HepG2 (cell line): Measurements from ENCODE around the gene ICAM2. TPM values are rescaled to one million over a fixed set of nuclear protein-coding genes. Genes with fewer than 3 reads are reported as not detected.

Source experiments
- ATF7 ChIP-seq, 2 experiments: fragments of 450-650 bp in 1 of 2; sonication (generic) in 1 of 2; formaldehyde crosslinking in 1 of 2; IDR thresholded peaks; 2 replicates each; pipeline versions ENCODE4 v1.4.0 to v1.6.1; 2016 to 2020; ENCODE audit warnings: antibody characterized with exemption in 1 of 2, mild to moderate bottlenecking in 1 of 2, missing genetic modification reagents in 1 of 2
- BORCS8-MEF2B ChIP-seq: sonication (generic); formaldehyde crosslinking; IDR thresholded peaks from 2 replicates; pipeline ENCODE4 v1.8.0; 2022; ENCODE audit warnings: mild to moderate bottlenecking, missing genetic modification reagents
- CEBPG ChIP-seq: IDR thresholded peaks from 2 replicates; pipeline ENCODE4 v1.6.1; 2016
- ERF ChIP-seq: IDR thresholded peaks from 2 replicates; pipeline ENCODE4 v1.6.1; 2018; ENCODE audit warnings: missing biosample characterization, missing genetic modification reagents
- NONO ChIP-seq, 2 experiments: fragments of 450-650 bp in 1 of 2; sonication (generic) in 1 of 2; formaldehyde crosslinking in 1 of 2; IDR thresholded peaks in 1 of 2; conservative IDR thresholded peaks in 1 of 2; 2 replicates each; pipeline versions ENCODE4 v1.6.1 to v1.8.0; 2017 to 2022; ENCODE audit warnings: mild to moderate bottlenecking in 1 of 2, missing genetic modification reagents in 1 of 2, moderate library complexity in 1 of 2
- SAP130 ChIP-seq: IDR thresholded peaks from 2 replicates; pipeline ENCODE4 v1.6.1; 2016; ENCODE audit warnings: low read depth
- SP4 ChIP-seq: sonication (generic); formaldehyde crosslinking; IDR thresholded peaks from 2 replicates; pipeline ENCODE4 v1.8.1; 2023; ENCODE audit warnings: mild to moderate bottlenecking, missing genetic modification reagents
- THAP11 ChIP-seq: IDR thresholded peaks from 2 replicates; pipeline ENCODE4 v1.6.1; 2016; ENCODE audit warnings: missing biosample characterization, missing genetic modification reagents
- ZBTB38 ChIP-seq: sonication (generic); formaldehyde crosslinking; IDR thresholded peaks from 2 replicates; pipeline ENCODE4 v1.5.1; 2020; ENCODE audit warnings: mild to moderate bottlenecking, missing genetic modification reagents
- ZFYVE20 ChIP-seq: sonication (generic); formaldehyde crosslinking; IDR thresholded peaks from 2 replicates; pipeline ENCODE4 v1.8.0; 2023; ENCODE audit warnings: low read depth, mild to moderate bottlenecking, moderate library complexity, missing genetic modification reagents, borderline replicate concordance
- ZNF263 ChIP-seq: sonication (generic); formaldehyde crosslinking; IDR thresholded peaks from 2 replicates; pipeline ENCODE4 v1.4.0; 2020; ENCODE audit warnings: missing genetic modification reagents
- ZNF274 ChIP-seq: sonication (generic); formaldehyde crosslinking; IDR thresholded peaks from 2 replicates; pipeline ENCODE4 v1.5.1; 2020; ENCODE audit warnings: mild to moderate bottlenecking, missing genetic modification reagents
- ZNF33A ChIP-seq: sonication (generic); formaldehyde crosslinking; IDR thresholded peaks from 2 replicates; pipeline ENCODE4 v1.5.1; 2020; ENCODE audit warnings: missing genetic modification reagents, mild to moderate bottlenecking, moderate library complexity, borderline replicate concordance
- ZNF44 ChIP-seq: sonication (generic); formaldehyde crosslinking; IDR thresholded peaks from 2 replicates; pipeline ENCODE4 v1.5.1; 2020; ENCODE audit warnings: mild to moderate bottlenecking, missing genetic modification reagents
- ZNF768 ChIP-seq: sonication (generic); formaldehyde crosslinking; IDR thresholded peaks from 2 replicates; pipeline ENCODE4 v1.4.0; 2020; ENCODE audit warnings: missing genetic modification reagents
- ZNF782 ChIP-seq: sonication (generic); formaldehyde crosslinking; IDR thresholded peaks from 2 replicates; pipeline ENCODE4 v1.4.0; 2020; ENCODE audit warnings: missing genetic modification reagents, mild to moderate bottlenecking, borderline replicate concordance
- polyA plus RNA-seq, 8 experiments: library from polyadenylated mRNA; depleted of rRNA in 3 of 8; stranded (reverse) in 7 of 8; unstranded in 1 of 8; fragments of >200 nt; fragmentation: Illumina TruSeq in 4 of 8; extraction: Trizol in 4 of 8; gene quantifications; 2 replicates each; pipeline versions ENCODE4 v1.2.1 to v1.2.3, GENCODE V29; 2011 to 2016; ENCODE audit warnings: low read depth in 4 of 8, missing spikeins in 1 of 8, mixed read lengths in 1 of 8; ENCODE audit not compliant: insufficient read depth in 1 of 8
- total RNA-seq, 5 experiments: library from RNA; depleted of rRNA; stranded (reverse); fragments of >200 nt; fragmentation: Illumina TruSeq; extraction: Trizol; gene quantifications; 2 replicates each; pipeline ENCODE4 v1.2.3, GENCODE V29; 2016; ENCODE audit warnings: low read depth in 1 of 5
- TF ChIP-seq, protein P1 (sequence below): sonication (generic); formaldehyde crosslinking; IDR thresholded peaks from 2 replicates; pipeline ENCODE4 v1.4.0; 2020; ENCODE audit warnings: missing genetic modification reagents, borderline replicate concordance
- TF ChIP-seq, protein P2 (sequence below): IDR thresholded peaks from 2 replicates; pipeline ENCODE4 v1.6.1; 2016; ENCODE audit warnings: low read depth
- TF ChIP-seq, protein P3 (sequence below): sonication (generic); formaldehyde crosslinking; IDR thresholded peaks from 2 replicates; pipeline ENCODE4 v1.4.0; 2020; ENCODE audit warnings: mild to moderate bottlenecking, missing genetic modification reagents

The ICAM2 gene
- total and polyA plus RNA-seq, 2 of the 13 experiments (the other 11 are each of a cell fraction or from before 2014, with no cell fraction given), result 10.9 to 20.8 TPM

DNA sequence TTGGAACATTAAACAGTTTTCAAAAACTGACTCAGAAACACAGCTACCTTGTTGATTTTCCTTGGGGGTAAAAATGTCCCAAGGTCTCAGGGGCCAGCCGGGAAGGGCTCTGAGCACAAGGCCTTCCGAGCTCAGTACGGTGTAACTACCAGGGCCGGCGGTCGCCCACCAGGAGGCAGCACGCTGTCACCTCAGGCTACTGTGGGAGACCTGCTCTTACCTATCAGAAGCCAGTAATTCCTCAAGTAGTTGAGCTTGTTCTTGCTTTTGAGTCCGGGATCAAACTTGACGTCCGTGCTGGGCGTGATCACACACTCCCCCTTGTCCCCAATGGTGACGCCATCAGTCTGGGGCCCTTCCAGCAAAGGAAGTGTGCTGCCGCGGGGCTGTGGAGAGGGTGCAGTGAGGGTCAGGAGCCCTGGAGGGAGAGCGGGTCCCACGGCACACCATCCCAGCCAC lies 43.4 kb upstream of the ICAM2 start (continued):
- TF ChIP-seq, protein P1, sequence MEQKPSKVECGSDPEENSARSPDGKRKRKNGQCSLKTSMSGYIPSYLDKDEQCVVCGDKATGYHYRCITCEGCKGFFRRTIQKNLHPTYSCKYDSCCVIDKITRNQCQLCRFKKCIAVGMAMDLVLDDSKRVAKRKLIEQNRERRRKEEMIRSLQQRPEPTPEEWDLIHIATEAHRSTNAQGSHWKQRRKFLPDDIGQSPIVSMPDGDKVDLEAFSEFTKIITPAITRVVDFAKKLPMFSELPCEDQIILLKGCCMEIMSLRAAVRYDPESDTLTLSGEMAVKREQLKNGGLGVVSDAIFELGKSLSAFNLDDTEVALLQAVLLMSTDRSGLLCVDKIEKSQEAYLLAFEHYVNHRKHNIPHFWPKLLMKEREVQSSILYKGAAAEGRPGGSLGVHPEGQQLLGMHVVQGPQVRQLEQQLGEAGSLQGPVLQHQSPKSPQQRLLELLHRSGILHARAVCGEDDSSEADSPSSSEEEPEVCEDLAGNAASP, result peak; percentile 59
- TF ChIP-seq ZBTB38 (peak; percentile 88), ZNF33A (CRISPR knock-in tag) (no peak), ZNF274 (peak; percentile 47; the same call in 1 of the 2 replicates), THAP11 (CRISPR knock-in tag) (peak; percentile 55), ZNF782 (CRISPR knock-in tag) (no peak), NONO (IDR thresholded peaks at IDR 0.05) (no peak), NONO (CRISPR knock-in tag; conservative IDR thresholded peaks at IDR 0.05) (0 out of 2 replicates have a peak, but pooled peaks have one; percentile 31), CEBPG (CRISPR knock-in tag) (peak; percentile 10; the same call in 1 of the 2 replicates), ZNF263 (0 out of 2 replicates have a peak, but pooled peaks have one; percentile 35), ZNF44 (peak; percentile 53; the same call in 1 of the 2 replicates), ERF (CRISPR knock-in tag) (peak; percentile 59; the same call in 1 of the 2 replicates), ZFYVE20 (0 out of 2 replicates have a peak, but pooled peaks have one; percentile 35), SP4 (CRISPR knock-in tag) (no peak), ATF7 (IDR thresholded peaks at IDR 0.05) (no peak), ATF7 (CRISPR knock-in tag; IDR thresholded peaks at IDR 0.05) (no peak), SAP130 (peak; percentile 53), ZNF768 (CRISPR knock-in tag) (peak; percentile 31; the same call in 1 of the 2 replicates), BORCS8-MEF2B (CRISPR knock-in tag) (peak; percentile 71; the same call in 1 of the 2 replicates)
- TF ChIP-seq, protein P2, sequence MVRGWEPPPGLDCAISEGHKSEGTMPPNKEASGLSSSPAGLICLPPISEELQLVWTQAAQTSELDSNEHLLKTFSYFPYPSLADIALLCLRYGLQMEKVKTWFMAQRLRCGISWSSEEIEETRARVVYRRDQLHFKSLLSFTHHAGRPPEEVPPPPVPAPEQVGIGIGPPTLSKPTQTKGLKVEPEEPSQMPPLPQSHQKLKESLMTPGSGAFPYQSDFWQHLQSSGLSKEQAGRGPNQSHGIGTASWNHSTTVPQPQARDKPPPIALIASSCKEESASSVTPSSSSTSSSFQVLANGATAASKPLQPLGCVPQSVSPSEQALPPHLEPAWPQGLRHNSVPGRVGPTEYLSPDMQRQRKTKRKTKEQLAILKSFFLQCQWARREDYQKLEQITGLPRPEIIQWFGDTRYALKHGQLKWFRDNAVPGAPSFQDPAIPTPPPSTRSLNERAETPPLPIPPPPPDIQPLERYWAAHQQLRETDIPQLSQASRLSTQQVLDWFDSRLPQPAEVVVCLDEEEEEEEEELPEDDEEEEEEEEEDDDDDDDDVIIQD (CRISPR knock-in tag), result 0 out of 2 replicates have a peak, but pooled peaks have one; percentile 12
- TF ChIP-seq, protein P3, sequence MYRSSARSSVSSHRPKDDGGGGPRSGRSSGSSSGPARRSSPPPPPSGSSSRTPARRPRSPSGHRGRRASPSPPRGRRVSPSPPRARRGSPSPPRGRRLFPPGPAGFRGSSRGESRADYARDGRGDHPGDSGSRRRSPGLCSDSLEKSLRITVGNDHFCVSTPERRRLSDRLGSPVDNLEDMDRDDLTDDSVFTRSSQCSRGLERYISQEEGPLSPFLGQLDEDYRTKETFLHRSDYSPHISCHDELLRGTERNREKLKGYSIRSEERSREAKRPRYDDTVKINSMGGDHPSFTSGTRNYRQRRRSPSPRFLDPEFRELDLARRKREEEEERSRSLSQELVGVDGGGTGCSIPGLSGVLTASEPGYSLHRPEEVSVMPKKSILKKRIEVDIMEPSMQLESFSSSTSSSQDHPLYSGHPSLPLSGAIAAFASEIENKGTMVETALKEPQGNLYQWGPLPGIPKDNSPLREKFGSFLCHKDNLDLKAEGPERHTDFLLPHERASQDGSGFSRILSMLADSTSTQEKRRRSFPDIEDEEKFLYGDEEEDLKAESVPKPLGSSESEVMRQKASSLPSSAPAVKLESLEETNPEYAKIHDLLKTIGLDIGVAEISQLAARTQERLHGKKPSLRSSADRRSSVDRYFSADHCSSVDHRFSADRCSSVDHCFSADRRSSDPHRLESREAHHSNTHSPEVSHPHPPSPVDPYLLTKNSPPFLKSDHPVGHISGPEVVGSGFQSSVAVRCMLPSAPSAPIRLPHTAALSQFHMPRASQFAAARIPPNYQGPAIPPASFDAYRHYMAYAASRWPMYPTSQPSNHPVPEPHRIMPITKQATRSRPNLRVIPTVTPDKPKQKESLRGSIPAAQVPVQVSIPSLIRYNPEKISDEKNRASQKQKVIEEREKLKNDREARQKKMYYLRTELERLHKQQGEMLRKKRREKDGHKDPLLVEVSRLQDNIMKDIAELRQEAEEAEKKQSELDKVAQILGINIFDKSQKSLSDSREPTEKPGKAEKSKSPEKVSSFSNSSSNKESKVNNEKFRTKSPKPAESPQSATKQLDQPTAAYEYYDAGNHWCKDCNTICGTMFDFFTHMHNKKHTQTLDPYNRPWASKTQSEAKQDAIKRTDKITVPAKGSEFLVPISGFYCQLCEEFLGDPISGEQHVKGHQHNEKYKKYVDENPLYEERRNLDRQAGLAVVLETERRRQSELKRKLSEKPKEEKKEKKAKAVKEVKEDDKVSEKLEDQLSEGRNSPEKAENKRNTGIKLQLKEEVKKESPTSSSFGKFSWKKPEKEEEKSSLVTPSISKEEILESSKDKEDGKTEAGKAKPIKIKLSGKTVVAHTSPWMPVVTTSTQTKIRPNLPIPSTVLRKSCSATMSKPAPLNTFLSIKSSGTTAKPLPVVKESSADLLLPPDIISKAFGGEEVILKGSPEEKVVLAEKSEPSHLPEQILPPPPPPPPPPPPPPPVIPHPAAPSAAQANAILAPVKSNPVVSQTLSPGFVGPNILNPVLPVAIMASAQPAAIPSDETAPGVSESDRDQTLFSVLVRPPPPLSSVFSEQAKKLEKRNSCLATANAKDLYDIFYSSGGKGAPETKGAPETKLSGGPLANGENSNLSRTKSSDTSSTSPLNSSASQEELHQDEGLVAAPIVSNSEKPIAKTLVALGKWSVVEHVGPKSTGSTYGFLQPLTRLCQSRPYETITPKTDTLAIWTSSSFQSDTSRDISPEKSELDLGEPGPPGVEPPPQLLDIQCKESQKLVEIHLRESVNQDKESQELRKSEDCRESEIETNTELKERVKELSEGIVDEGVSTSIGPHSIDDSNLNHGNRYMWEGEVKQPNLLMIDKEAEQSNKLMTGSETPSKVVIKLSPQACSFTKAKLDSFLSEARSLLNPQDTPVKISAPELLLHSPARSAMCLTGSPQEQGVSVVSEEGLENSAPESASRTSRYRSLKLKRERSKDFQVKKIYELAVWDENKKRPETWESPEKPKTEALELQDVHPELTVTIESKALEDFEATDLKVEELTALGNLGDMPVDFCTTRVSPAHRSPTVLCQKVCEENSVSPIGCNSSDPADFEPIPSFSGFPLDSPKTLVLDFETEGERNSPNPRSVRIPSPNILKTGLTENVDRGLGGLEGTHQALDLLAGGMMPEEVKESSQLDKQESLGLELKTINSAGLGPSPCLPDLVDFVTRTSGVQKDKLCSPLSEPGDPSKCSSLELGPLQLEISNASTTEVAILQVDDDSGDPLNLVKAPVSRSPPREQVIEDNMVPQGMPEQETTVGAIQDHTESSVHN (CRISPR knock-in tag), result 0 out of 2 replicates have a peak, but pooled peaks have one; percentile 66
